Tibial artery (tissue), 4 donors: ENCODE results near the gene SLC8A3.

Experiments used
- DNase-seq, 2 donors: peaks; one replicate each; pipeline ENCODE4 v3.0.0-alpha.2; 2019
- H3K27ac ChIP-seq, 2 donors: fragments of 200-600 bp; sonication (generic) in 1 of 2; 1 replicate in 1 of 2; 2 replicates in 1 of 2; pipeline ENCODE4 v1.5.1; 2018 to 2019; ENCODE audit warnings: mild to moderate bottlenecking in 1 of 2
- H3K27me3 ChIP-seq, 2 donors: fragments of 200-600 bp; sonication (generic) in 1 of 2; one replicate each; pipeline versions ENCODE4 v1.5.1 to v1.6.0; 2016 to 2019
- H3K36me3 ChIP-seq, 3 donors: fragments of 200-600 bp; sonication (generic) in 2 of 3; one replicate each; pipeline ENCODE4 v1.5.1; 2016 to 2019; ENCODE audit warnings: mild to moderate bottlenecking in 2 of 3
- H3K4me1 ChIP-seq, 4 donors: fragments of 200-600 bp; sonication (generic) in 2 of 4; 1 replicate in 3 of 4; 2 replicates in 1 of 4; pipeline ENCODE4 v1.5.1; 2016 to 2019
- H3K4me3 ChIP-seq, 2 donors: fragments of 200-600 bp; sonication (generic) in 1 of 2; 1 replicate in 1 of 2; 2 replicates in 1 of 2; pipeline ENCODE4 v1.5.1; 2018 to 2019; ENCODE audit warnings: mild to moderate bottlenecking in 2 of 2
- H3K9me3 ChIP-seq, 3 donors: fragments of 200-600 bp; sonication (generic) in 1 of 3; one replicate each; pipeline ENCODE4 v1.5.1; 2016 to 2019
- intact Hi-C: fragments of 100-400 bp; cut with DNase I; formaldehyde crosslinking; loops from one replicate; pipeline ENCODE4 v1.15.0; 2023; ENCODE audit warnings: low total_unique reads
- TF ChIP-seq, protein P1 (sequence below), 2 experiments: fragments of 200-600 bp in 1 of 2; fragments of 450-650 bp in 1 of 2; IDR thresholded peaks; one replicate each; pipeline ENCODE4 v1.5.1; 2017 to 2019; ENCODE audit warnings: antibody characterized with exemption in 2 of 2, mild to moderate bottlenecking in 1 of 2, moderate library complexity in 1 of 2

Gene SLC8A3

GRCh38 chr14:70002589-70003346 is 186.0 kb downstream of the SLC8A3 start:
- peaks cover 0 to 11% (median 9%) of the 10 kb centered on the region in 4 donors for H3K4me1 ChIP-seq
- H3K36me3 ChIP-seq, result no peaks in the 10 kb centered on the region
- H3K9me3 ChIP-seq, result no peaks in the 10 kb centered on the region
- no peak for DNase-seq
- intact Hi-C loops, result no loop called here
- TF ChIP-seq, protein P1, sequence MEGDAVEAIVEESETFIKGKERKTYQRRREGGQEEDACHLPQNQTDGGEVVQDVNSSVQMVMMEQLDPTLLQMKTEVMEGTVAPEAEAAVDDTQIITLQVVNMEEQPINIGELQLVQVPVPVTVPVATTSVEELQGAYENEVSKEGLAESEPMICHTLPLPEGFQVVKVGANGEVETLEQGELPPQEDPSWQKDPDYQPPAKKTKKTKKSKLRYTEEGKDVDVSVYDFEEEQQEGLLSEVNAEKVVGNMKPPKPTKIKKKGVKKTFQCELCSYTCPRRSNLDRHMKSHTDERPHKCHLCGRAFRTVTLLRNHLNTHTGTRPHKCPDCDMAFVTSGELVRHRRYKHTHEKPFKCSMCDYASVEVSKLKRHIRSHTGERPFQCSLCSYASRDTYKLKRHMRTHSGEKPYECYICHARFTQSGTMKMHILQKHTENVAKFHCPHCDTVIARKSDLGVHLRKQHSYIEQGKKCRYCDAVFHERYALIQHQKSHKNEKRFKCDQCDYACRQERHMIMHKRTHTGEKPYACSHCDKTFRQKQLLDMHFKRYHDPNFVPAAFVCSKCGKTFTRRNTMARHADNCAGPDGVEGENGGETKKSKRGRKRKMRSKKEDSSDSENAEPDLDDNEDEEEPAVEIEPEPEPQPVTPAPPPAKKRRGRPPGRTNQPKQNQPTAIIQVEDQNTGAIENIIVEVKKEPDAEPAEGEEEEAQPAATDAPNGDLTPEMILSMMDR (IDR thresholded peaks at IDR 0.05), result no peak
- H3K27ac ChIP-seq, result no peak overlapping the region
- no peaks in the 10 kb centered on the region for H3K27me3 ChIP-seq
- H3K4me3 ChIP-seq, result no peak overlapping the region

DNA sequence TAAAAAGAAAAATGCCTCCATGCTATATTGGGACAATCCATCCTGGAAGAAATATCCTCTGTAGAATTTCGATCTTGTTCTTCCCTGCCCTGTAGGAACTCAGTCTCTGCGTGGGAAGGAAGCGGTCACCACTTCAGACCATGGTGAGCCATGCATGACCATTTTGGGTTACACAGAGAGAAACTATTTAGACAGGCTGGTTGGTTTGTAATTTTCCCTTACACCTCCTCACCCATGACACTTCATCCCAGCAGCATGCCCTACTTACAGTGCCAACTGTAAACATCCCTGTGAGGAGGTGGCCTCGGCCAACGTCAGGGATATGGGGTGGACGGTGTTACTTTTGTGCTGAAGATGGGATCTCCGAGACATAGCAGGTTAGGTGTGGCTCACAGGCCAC is 188.2 kb downstream of the SLC8A3 start:
- Histone ChIP-seq H3K9me3 (no peaks in the 10 kb centered on the region), H3K27me3 (no peaks in the 10 kb centered on the region), H3K27ac (no peak overlapping the region), H3K4me1 (peaks cover 0 to 16% (median 14%) of the 10 kb centered on the region in 4 donors), H3K4me3 (no peak overlapping the region), H3K36me3 (no peaks in the 10 kb centered on the region)
- TF ChIP-seq, protein P1 (IDR thresholded peaks at IDR 0.05), result no peak
- DNase-seq, result no peak
- intact Hi-C loops, result no loop called here

GRCh38 chr14:69999261-69999674 is 189.5 kb downstream of the SLC8A3 start:
- TF ChIP-seq, protein P1 (IDR thresholded peaks at IDR 0.05), result no peak

DNA sequence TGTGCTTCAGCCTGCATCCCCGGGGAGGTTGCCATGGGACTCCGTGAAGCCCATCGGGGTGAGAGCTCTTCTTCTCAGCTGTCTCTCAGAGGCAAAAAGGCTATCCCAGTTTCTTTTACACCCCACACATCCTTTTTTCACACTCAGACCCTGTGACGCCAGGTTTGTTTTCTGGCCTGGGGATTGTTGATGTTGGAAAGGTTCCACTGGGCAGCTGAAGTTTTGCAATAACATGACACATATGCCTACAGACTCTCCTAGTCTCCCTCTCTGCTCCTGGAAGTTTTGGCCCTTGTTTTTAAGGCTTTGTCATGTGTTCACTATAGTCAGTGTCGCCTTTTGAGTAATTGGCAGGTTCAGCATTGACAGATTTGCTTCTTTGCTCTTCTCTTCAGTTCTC is 190.9 kb downstream of the SLC8A3 start:
- Histone ChIP-seq H3K27ac (peak overlapping the region; percentile 24 to 54), H3K4me1 (peaks cover 0 to 35% (median 23%) of the 10 kb centered on the region in 4 donors), H3K4me3 (no peak overlapping the region), H3K9me3 (no peaks in the 10 kb centered on the region), H3K27me3 (no peaks in the 10 kb centered on the region), H3K36me3 (no peaks in the 10 kb centered on the region)
- intact Hi-C loops, result loop anchor here (10.0 kb wide), 1 partner anchor 73 kb away; no protein-coding TSS in a partner anchor
- TF ChIP-seq, protein P1 (IDR thresholded peaks at IDR 0.05), result no peak
- peak; percentile 51 to 77 for DNase-seq

More at GRCh38 chr14:69999261-69999674, 189.5 kb downstream of the SLC8A3 start:
- intact Hi-C loops, result loop anchor here (10.0 kb wide), 1 partner anchor 74 kb away; no protein-coding TSS in a partner anchor
- no peak overlapping the region for H3K4me3 ChIP-seq
- H3K27ac ChIP-seq, result peak overlapping the region in 1 of 2 donors; percentile 15
- DNase-seq, result no peak
- H3K4me1 ChIP-seq, result peaks cover 0 to 21% (median 16%) of the 10 kb centered on the region in 4 donors
- no peaks in the 10 kb centered on the region for H3K9me3 ChIP-seq
- no peaks in the 10 kb centered on the region for H3K36me3 ChIP-seq
- no peaks in the 10 kb centered on the region for H3K27me3 ChIP-seq

DNA sequence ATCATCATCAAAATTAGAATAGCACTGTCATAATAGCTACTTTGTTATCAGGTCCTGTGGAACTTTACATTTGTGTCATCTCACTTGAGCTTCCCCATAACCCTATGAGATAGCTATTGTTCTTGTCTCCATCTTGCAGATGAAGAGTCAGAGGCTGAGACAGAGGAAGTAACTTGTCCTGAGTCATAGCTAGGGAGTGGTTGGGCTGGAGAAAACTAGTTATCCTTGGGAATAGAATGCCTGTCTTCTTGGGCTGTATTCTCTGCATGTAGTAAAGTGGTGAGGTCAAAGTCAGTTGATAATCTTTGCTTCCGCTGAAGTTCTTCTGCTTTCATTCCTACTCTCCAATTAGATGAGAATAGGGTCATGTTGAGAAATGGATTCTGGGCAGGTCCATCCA is 192.5 kb downstream of the SLC8A3 start:
- H3K36me3 ChIP-seq, result no peaks in the 10 kb centered on the region
- no peak for DNase-seq
- H3K4me3 ChIP-seq, result no peak overlapping the region
- peak overlapping the region in 1 of 2 donors; percentile 25 for H3K27ac ChIP-seq
- no peaks in the 10 kb centered on the region for H3K27me3 ChIP-seq
- intact Hi-C loops, result loop anchor here (10.0 kb wide), 1 partner anchor 71 kb away; no protein-coding TSS in a partner anchor
- no peaks in the 10 kb centered on the region for H3K9me3 ChIP-seq
- peaks cover 0 to 51% (median 31%) of the 10 kb centered on the region in 4 donors for H3K4me1 ChIP-seq
- TF ChIP-seq, protein P1 (IDR thresholded peaks at IDR 0.05), result no peak
